Measurements from ENCODE around the gene SPP1. TPM values are rescaled to one million over a fixed set of nuclear protein-coding genes. Genes with fewer than 3 reads are reported as not detected.

Gene SPP1
- total and polyA plus RNA-seq, 9 of the 15 experiments (the other 6 are each of a cell fraction or from before 2014, with no cell fraction given): 0.10 to 0.64 TPM; not detected in 7

DNA sequence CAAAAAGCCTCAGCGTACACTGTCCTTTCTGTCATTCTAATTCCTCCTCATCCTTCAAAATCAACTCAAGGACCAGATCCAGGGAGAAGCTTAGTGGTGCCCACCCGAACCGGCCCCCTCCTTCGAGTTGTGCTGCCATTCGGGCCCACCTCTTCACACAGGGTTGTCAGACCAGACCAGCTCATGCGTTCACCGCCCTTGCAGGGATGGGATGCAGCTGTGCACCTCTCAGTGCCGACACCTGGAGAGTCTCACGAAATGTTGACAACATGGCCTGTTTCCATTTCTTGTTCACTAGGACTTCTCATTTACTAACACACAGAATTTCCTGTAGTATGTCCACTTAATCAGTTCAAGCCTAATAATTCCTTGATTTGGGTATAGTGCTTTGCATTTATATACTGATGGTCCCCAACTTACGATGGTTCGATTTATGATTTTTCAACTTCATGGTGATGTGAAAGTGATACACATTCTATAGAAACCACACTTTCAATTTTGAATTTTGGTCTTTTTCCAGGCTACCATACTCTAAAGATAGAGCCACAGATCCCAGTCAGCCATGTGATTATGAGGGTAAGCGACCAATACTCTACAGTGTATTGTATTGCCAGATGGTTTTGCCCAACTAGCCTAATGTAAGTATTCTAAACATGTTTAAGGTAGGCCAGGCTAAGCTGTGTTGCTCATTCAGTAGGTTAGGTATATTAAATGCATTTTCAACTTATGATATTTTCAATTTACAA is 55.2 kb downstream of the SPP1 start:
- no peaks in the 10 kb centered on the region; a peak in 1 of 5 replicates for H3K27me3 ChIP-seq (ENCODE audit: control insufficient read depth in 2 of 2, insufficient read depth in 2 of 2, low read length in 2 of 2)
- no peak overlapping the region for H3K27ac ChIP-seq (ENCODE audit: extremely low read depth, low read depth, low read length)
- in situ Hi-C loops (cut with MboI) (loop anchor here (5.0 to 10.0 kb wide), 2 partner anchors 182 to 484 kb away; no protein-coding TSS in a partner anchor), intact Hi-C loops (cut with micrococcal nuclease) (no loop called here)
- H2AFZ ChIP-seq (ENCODE audit: low read depth, low read length): no peak overlapping the region
- no peak for FAIRE-seq
- H3K4me1 ChIP-seq (replicated peaks in 1 of 2; ENCODE audit: control insufficient read depth in 2 of 2, insufficient read depth in 2 of 2, low read length in 2 of 2): no peaks in the 10 kb centered on the region
- H3K4me3 ChIP-seq: no peak overlapping the region
- H3K9me1 ChIP-seq (ENCODE audit: control insufficient read depth, insufficient read depth, low read length): no peaks in the 10 kb centered on the region
- WGBS (ENCODE audit: insufficient coverage, low coverage, missing lambda C conversion rate): 1% methylated on average over 11 of the region's 12 CpGs
- no peaks in the 10 kb centered on the region for H3K36me3 ChIP-seq (ENCODE audit: control insufficient read depth, insufficient read depth, low read length)
- H3K4me2 ChIP-seq (ENCODE audit: insufficient read depth, low read length): no peak overlapping the region
- ATAC-seq: no peak
- H4K20me1 ChIP-seq (replicated peaks; ENCODE audit: control insufficient read depth, insufficient read depth, low read length): no peaks in the 10 kb centered on the region
- H3K9ac ChIP-seq (ENCODE audit: insufficient read depth in 1 of 2, low read depth in 2 of 2, low read length in 2 of 2): no peak overlapping the region
- BruUV-seq (replicated peaks): no TSS peak
- DNase-seq (ENCODE audit: extremely low read depth in 1 of 4, low spot score in 3 of 4): no peak
- POLR2A ChIA-PET: interaction anchor here (0.7 kb wide), 1 partner anchor 14 kb away, joined by 3 read pairs; no protein-coding TSS in a partner anchor
- no peaks in the 10 kb centered on the region for H3K9me3 ChIP-seq (replicated peaks; ENCODE audit: control insufficient read depth, insufficient read depth, low read depth, low read length)
- H3K79me2 ChIP-seq (ENCODE audit: control insufficient read depth, insufficient read depth, low read length): no peaks in the 10 kb centered on the region
- CTCF ChIA-PET (ENCODE audit: low intra/inter-chr PET ratio): no interaction called here
- TF ChIP-seq FOXM1 (IDR thresholded peaks at IDR 0.05; ENCODE audit: low read depth): no peak
- TF ChIP-seq FOXM1 (CRISPR knock-in tag; IDR thresholded peaks at IDR 0.05; ENCODE audit: low read depth): no peak
- TF ChIP-seq, protein P1, sequence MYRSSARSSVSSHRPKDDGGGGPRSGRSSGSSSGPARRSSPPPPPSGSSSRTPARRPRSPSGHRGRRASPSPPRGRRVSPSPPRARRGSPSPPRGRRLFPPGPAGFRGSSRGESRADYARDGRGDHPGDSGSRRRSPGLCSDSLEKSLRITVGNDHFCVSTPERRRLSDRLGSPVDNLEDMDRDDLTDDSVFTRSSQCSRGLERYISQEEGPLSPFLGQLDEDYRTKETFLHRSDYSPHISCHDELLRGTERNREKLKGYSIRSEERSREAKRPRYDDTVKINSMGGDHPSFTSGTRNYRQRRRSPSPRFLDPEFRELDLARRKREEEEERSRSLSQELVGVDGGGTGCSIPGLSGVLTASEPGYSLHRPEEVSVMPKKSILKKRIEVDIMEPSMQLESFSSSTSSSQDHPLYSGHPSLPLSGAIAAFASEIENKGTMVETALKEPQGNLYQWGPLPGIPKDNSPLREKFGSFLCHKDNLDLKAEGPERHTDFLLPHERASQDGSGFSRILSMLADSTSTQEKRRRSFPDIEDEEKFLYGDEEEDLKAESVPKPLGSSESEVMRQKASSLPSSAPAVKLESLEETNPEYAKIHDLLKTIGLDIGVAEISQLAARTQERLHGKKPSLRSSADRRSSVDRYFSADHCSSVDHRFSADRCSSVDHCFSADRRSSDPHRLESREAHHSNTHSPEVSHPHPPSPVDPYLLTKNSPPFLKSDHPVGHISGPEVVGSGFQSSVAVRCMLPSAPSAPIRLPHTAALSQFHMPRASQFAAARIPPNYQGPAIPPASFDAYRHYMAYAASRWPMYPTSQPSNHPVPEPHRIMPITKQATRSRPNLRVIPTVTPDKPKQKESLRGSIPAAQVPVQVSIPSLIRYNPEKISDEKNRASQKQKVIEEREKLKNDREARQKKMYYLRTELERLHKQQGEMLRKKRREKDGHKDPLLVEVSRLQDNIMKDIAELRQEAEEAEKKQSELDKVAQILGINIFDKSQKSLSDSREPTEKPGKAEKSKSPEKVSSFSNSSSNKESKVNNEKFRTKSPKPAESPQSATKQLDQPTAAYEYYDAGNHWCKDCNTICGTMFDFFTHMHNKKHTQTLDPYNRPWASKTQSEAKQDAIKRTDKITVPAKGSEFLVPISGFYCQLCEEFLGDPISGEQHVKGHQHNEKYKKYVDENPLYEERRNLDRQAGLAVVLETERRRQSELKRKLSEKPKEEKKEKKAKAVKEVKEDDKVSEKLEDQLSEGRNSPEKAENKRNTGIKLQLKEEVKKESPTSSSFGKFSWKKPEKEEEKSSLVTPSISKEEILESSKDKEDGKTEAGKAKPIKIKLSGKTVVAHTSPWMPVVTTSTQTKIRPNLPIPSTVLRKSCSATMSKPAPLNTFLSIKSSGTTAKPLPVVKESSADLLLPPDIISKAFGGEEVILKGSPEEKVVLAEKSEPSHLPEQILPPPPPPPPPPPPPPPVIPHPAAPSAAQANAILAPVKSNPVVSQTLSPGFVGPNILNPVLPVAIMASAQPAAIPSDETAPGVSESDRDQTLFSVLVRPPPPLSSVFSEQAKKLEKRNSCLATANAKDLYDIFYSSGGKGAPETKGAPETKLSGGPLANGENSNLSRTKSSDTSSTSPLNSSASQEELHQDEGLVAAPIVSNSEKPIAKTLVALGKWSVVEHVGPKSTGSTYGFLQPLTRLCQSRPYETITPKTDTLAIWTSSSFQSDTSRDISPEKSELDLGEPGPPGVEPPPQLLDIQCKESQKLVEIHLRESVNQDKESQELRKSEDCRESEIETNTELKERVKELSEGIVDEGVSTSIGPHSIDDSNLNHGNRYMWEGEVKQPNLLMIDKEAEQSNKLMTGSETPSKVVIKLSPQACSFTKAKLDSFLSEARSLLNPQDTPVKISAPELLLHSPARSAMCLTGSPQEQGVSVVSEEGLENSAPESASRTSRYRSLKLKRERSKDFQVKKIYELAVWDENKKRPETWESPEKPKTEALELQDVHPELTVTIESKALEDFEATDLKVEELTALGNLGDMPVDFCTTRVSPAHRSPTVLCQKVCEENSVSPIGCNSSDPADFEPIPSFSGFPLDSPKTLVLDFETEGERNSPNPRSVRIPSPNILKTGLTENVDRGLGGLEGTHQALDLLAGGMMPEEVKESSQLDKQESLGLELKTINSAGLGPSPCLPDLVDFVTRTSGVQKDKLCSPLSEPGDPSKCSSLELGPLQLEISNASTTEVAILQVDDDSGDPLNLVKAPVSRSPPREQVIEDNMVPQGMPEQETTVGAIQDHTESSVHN (IDR thresholded peaks at IDR 0.05; ENCODE audit: borderline replicate concordance in 1 of 2, low read depth in 1 of 2): no peak
- TF ChIP-seq SIRT6 (IDR thresholded peaks at IDR 0.05; ENCODE audit: low read depth, low read length): no peak
- no peak for TF ChIP-seq RERE (CRISPR knock-in tag; IDR thresholded peaks at IDR 0.05; ENCODE audit: borderline replicate concordance)
- TF ChIP-seq CXXC5 (CRISPR knock-in tag; IDR thresholded peaks at IDR 0.05): no peak

All from K562 (cell line).